Subcutaneous adipose tissue (tissue), 4 donors: ENCODE data around the gene RASEF. TPM values are rescaled to one million over a fixed set of nuclear protein-coding genes. Genes with fewer than 3 reads are reported as not detected.

Experiments
- CTCF ChIP-seq: fragments of 450-650 bp; IDR thresholded peaks from one replicate; pipeline ENCODE4 v1.5.1; 2016; ENCODE audit warnings: low read depth, mild to moderate bottlenecking, control low read depth, antibody characterized with exemption, moderate library complexity
- total RNA-seq, 4 donors: library from RNA; depleted of rRNA; stranded (reverse); fragments of >200 nt; gene quantifications; one replicate each; pipeline ENCODE4 v1.1.0, GENCODE V29; 2016

RASEF gene
- total RNA-seq, 4 donors from 2014 or later = under 0.01 to 0.16 TPM; not detected in 2

DNA sequence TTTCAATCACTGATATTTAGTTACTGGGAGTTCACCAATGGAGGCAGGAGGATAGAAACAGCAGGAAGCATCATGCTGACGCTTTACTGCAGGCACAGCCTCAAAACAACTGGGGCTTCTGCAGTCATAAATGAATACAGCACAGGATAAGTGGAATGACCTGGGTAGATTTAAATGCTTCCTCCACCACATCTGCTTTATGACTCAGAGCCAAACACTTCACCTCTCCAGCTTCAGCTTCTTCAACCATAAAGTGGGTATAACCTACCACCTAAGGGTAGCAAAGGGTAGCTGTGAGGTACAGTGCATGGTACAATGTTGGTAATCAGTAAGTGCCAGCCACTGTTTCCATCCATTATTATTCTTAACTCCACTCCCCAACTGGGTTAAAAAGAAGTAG lies 28.4 kb downstream of the RASEF start:
- TF ChIP-seq CTCF = no peak

GRCh38 chr9:83034026-83034425 lies 28.9 kb downstream of the RASEF start:
- no peak for TF ChIP-seq CTCF

GRCh38 chr9:83032065-83032625 lies 30.8 kb downstream of the RASEF start:
- TF ChIP-seq CTCF = no peak

- TF ChIP-seq CTCF = no peak
Observed at GRCh38 chr9:83030391-83031107, 32.4 kb downstream of the RASEF start.

- TF ChIP-seq CTCF = no peak
Observed at GRCh38 chr9:83029531-83030137, 33.3 kb downstream of the RASEF start.

DNA sequence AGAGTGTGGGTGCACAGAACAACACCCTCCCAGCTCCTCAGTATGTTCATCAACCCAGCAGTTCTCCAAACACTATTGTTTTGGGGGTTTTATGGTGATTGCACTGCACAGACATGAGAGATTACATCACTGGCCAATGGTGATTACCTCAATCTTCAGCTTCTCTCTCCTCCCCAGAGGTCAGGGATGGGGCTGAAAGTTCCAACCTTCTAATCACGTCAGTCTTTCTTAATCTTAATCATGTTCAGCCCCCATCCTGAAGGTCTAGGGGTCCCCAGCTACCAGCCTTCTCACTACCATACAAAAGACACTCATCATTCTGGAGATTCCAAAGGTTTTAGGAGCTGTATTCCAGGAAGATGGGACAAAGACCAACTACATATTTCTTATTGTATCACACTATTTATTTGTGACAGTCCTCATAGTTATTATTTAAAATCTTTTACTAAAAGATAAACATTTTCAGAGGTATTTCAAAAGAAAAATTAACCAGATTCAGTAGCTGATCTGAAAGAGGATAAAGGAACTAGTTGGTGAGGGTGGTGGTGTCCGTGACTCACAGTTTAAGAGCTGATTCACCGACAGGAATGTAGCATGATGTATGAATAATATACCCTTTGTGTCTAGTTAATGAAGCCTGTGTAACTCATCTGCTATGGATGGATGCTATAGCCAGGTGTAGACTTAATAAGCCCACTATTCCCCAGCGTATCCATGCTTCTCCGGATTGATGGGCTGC lies 35.6 kb downstream of the RASEF start:
- no peak for TF ChIP-seq CTCF
